GM18508 (cell line): ENCODE results near the gene ETV6.

Experiments
- ATAC-seq: cut with Tn5 transposase; IDR thresholded peaks from one replicate; pipeline ENCODE4 v1.9.1; 2021; ENCODE audit warnings: moderate number of reproducible peaks; ENCODE audit not compliant: insufficient read depth, unreplicated experiment

ETV6 gene

DNA sequence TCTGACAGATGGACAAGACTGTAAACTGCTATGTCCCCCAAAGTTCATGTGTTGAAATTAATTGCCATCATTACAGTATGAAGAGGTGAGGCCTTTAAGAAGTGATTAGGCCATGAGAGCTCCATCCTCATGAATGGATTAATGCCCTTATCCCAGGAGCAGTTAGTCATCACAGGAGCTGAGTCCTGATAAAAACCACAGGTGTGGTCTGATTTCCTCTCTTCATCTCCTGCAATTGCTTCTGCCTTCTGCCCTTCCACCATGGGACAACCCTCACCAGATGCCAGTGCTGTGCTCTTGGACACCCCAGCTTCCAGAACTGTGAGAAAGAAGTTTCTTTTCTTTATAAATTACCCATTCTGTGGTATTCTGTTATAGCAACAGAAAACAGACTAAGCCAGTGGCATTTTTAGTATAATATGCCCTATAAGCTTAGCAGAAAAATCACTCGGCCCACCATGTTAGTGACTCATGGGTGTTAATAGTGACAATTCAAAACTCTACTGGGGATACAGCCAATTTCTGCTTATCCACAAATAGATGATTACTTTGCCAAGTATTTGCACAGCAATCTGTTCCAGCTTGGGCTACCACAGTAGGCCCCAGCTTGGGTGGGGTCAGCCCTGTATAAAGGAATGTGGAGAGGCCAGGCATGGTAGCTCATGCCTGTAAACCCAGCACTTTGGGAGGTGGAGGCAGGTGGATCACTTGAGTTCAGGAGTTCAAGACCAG is 292.3 kb downstream of the ETV6 start:
- no peak for ATAC-seq

- ATAC-seq, result no peak
Observed at GRCh38 chr12:11943919-11944700, 294.6 kb downstream of the ETV6 start.
